ENCODE measurements around the gene CCDC110.
A peak's percentile ranks its signal among the peaks of the same experiment; 100 is the strongest.

CCDC110 gene

DNA sequence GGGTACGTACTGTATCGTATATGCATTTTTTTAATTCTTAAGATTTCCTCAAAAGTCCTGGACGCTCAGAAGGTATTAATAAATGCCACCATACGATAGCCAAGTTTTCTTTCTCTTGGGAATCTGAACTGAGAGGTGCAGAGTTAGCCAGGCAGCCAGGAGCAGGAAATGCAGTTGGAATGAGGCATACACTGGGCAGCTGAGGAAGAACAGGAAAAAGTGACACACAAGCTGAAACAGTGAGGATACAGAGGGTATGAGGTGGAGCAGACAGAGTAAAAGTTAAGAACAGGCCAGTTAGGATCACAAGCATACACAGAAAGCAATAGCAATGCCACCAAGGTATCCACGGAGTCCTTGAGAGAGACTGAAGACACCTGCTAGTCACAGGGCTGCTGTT lies 59.1 kb downstream of the CCDC110 start:
- DNase-seq, result no peak

DNA sequence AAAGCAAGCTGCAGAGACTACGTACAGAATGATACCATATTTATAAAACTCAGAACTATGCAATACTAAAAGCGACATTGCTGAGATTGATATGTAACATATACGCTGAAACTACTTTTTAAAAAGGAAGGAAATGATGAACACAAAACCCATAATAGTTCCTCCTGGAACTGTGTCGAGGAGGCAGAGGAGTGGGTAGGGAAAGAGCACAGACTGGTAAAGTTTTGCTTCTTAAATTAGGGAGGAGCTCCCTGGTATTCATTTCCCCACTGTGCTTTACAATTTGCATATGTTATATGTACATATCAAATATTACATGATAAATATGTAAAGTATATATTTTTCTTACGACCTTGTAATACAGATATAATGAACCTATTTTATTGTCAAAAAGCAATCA lies 59.7 kb downstream of the CCDC110 start:
- no peak for DNase-seq

GRCh38 chr4:185408432-185408831 lies 63.1 kb downstream of the CCDC110 start:
- DNase-seq, result no peak

DNA sequence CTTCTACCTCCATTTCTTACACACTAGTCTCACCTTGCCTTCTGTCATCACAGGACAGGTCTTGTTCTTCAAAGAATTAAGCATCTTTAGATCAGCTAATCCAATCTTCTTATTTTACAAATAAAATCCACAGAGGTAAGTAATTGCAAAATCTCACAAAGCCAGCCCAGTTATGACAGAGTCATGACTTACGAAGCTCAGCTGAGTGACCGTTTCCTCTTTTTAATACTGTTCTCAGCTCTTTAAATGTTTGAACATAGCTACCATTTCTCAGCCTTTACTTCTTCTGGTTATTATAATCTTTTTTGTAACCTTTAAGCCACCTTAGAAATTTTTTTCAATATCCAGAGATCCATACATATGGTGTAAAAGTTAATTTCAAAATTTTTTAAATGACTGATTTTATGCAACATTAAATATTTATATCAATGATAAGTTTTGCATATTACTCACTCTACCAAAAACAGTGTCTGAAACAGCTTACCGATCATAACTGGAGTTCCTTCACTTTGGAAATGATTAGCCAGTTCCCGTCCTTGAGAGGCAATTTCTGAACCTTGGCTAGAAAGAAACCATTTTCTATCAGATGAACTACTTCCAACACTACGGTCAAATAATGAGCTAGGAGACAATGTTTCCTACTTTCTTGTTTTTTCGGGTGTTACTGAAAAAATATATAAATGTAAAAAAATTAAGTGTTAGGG lies 66.1 kb downstream of the CCDC110 start:
- DNase-seq, result no peak

DNA sequence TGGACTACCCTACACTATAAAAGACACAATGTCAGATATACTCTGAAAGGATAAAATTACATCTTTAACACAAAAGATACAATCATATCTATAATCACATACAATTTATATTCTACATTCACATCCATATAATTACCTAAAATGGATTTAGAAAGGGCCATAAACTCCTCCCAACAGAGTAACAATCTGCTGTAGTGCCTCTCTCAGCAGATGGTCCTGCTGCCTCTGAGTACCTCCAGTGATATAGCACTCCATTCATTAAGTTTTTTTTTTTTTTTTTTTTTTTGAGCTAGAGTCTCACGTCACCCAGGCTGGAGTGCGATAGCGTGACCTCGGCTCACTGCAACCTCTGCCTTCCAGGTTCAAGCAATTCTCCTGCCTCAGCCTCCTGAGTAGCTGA lies 67.5 kb downstream of the CCDC110 start:
- DNase-seq, result peak; percentile 79

GRCh38 chr4:185399466-185399865 lies 72.1 kb downstream of the CCDC110 start:
- DNase-seq, result peak; percentile 35

GRCh38 chr4:185398618-185399017 lies 72.9 kb downstream of the CCDC110 start:
- no peak for DNase-seq

DNA sequence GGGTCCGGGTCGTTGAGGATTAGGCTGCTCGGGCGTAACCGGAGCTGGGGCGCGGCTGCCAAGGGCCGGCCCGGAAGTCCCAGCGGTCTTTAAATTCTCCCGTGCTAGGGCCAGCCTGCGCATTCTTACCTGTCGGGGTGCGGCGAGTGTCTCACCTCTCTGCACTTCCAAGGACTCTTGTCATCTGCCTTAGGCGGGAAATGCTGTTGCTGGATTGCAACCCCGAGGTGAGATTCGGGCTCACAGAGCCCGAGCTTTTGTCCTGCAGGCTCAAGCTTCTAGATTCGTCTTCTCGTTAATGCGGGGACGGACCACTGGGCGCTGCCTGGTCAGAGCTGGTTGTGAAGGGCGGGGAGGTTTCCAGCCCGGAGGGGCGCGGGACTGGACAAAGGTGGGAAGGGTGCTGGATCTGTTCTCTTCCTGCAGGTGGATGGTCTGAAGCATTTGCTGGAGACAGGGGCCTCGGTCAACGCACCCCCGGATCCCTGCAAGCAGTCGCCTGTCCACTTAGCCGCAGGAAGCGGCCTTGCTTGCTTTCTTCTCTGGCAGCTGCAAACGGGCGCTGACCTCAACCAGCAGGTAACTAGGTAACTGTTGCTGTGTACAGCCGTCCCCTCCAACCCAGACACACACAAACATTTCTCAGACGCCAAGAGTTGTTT lies 74.7 kb downstream of the CCDC110 start, which contains the start of gene ANKRD37:
Gene ANKRD37, plus strand, starts transcription at position 118 of the 662 bp plus-strand sequence. Its CDS starts 83 bp downstream, at position 201.
- peak; percentile 55 for DNase-seq

- DNase-seq, result peak; percentile 94
Observed at GRCh38 chr4:185395956-185396723, 75.4 kb downstream of the CCDC110 start.

DNA sequence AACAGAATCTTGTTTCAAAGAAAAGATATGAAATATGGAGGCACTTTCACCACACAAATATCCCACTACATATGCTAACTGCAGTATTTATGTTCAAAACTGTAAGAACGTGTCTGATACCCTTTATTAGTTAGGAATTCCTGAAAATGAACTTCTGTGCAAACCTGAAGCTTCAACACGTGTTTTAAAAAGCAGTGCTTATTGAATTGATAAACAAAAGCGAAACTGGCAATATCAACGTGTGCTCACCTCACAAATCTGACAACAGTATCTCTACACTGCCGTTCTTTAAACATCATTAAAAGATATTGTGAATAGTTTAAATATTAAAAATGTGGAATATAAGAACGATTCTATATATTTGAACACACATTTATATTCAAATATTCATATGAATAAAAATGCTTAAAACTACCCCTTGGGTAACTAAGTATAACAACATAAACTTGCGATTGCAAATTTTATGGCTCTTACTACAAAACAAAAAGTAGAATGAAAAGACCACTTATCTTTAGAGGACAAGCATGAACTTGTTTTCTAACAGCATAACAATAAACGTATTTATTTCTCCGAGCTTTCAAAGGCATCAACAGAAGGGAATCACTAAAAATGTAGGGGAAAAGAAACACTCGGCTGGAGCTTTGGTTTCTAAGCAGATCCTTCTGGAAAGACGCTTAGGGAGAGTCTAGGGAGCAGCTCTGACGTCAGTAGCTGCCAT lies 76.1 kb downstream of the CCDC110 start, which contains the start of gene LRP2BP:
Gene LRP2BP, minus strand, starts transcription at position 687 of the 718 bp plus-strand sequence. CDS start 17,738 bp downstream, outside the sequence.
- no peak for DNase-seq
